Motor neuron (in vitro differentiated cells): ENCODE results near the gene NEAT1. TPM values are rescaled to one million over a fixed set of nuclear protein-coding genes. Genes with fewer than 3 reads are reported as not detected.
"Not testable (repeated sequence)": the region's sequence is repeated elsewhere in the genome, so short reads cannot be mapped to it uniquely, and the experiment has no call there.

ENCODE experiments used
- ATAC-seq, 8 experiments: fragments of 200-7000 bp; cut with Tn5 transposase; replicated peaks in 6 of 8; 2 replicates each; pipeline ENCODE4 v1.8.0; 2021; ENCODE audit warnings: mild to moderate bottlenecking in 8 of 8, moderate library complexity in 8 of 8
- H3K27ac ChIP-seq, 2 donors: fragments of 250-450 bp; sonication (Bioruptor Pico); 2 replicates each; pipeline ENCODE4 v1.9.0; 2021; ENCODE audit warnings: antibody characterized with exemption in 2 of 2, mild to moderate bottlenecking in 2 of 2, moderate library complexity in 1 of 2
- H3K4me1 ChIP-seq, 2 donors: fragments of 250-450 bp; sonication (Bioruptor Pico); replicated peaks in 1 of 2; 2 replicates each; pipeline ENCODE4 v1.6.1; 2021; ENCODE audit warnings: antibody characterized with exemption in 2 of 2, mild to moderate bottlenecking in 2 of 2, moderate library complexity in 1 of 2
- H3K4me3 ChIP-seq, 5 donors: fragments of 250-450 bp; sonication (Bioruptor Pico); 2 replicates each; pipeline ENCODE4 v1.9.0; 2021; ENCODE audit warnings: antibody characterized with exemption in 5 of 5, mild to moderate bottlenecking in 5 of 5, moderate library complexity in 4 of 5
- WGBS, 10 experiments: fragments of 450-650 bp; shearing (Covaris generic); methylation state at CpG; one replicate each; pipeline ENCODE4 v1.0.0; 2022; 5-methylcytosine and 5-hydroxymethylcytosine counted together
- in situ Hi-C, 9 experiments: fragments of 400-800 bp; cut with MboI; loops; one replicate each; pipeline ENCODE4 v1.15.0; 2021; ENCODE audit warnings: low sequenced_read_pairs in 9 of 9, low pct_unique_long_range_greater_than_20kb in 2 of 9; ENCODE audit not compliant: unreplicated experiment in 9 of 9
- total RNA-seq, 8 experiments: library from RNA; unstranded; fragments of 300-600 nt; gene quantifications; 2 replicates each; pipeline versions ENCODE4 v1.2.3 to v1.2.4, GENCODE V29; 2022

Gene NEAT1
- total RNA-seq, 8 experiments from 2014 or later: 10.9 to 1,983 (median 59.7) TPM

- Histone ChIP-seq H3K4me3 (no peak overlapping the region), H3K27ac (peak overlapping the region in 1 of 2 donors; percentile 25), H3K4me1 (no peaks in the 10 kb centered on the region)
- WGBS, 10 experiments: no CpG with 5 or more reads among the region's 2 CpGs
- no peak for ATAC-seq
- in situ Hi-C loops: loop anchor here in 1 of 9 experiments (10.0 kb wide), 1 partner anchor 67 kb away; no protein-coding TSS in a partner anchor
Observed at GRCh38 chr11:65448074-65448417, 25.4 kb downstream of the NEAT1 start.

GRCh38 chr11:65448418-65449105 is 26.0 kb downstream of the NEAT1 start:
- peak in 6 of 8 experiments; percentile 4 to 54 (median 42) for ATAC-seq
- in situ Hi-C loops: loop anchor here in 1 of 9 experiments (10.0 kb wide), 1 partner anchor 66 kb away; no protein-coding TSS in a partner anchor
- Histone ChIP-seq H3K27ac (peak overlapping the region in 1 of 2 donors; percentile 25), H3K4me1 (no peaks in the 10 kb centered on the region), H3K4me3 (no peak overlapping the region)
- 80 to 100% methylated on average over 1 of the region's 3 CpGs; no CpG with 5 or more reads in 8 of the 10 experiments for WGBS, 10 experiments

GRCh38 chr11:65451301-65451700 is 28.7 kb downstream of the NEAT1 start:
- H3K4me3 ChIP-seq, in situ Hi-C loops, H3K27ac ChIP-seq, ATAC-seq: not testable (repeated sequence)
- H3K4me1 ChIP-seq: peaks cover 4 to 11% of the 10 kb centered on the region in 2 donors
- no CpG with 5 or more reads among the region's 30 CpGs for WGBS, 10 experiments

- ATAC-seq, in situ Hi-C loops, H3K4me3 ChIP-seq, H3K27ac ChIP-seq: not testable (repeated sequence)
- WGBS, 10 experiments: no CpG with 5 or more reads among the region's 3 CpGs
- peaks cover 4 to 11% of the 10 kb centered on the region in 2 donors for H3K4me1 ChIP-seq
Observed at GRCh38 chr11:65452259-65452658, 29.7 kb downstream of the NEAT1 start.

- peak in 3 of 8 experiments; percentile 32 to 54 (median 50) for ATAC-seq
- H3K27ac ChIP-seq: no peak overlapping the region
- WGBS, 10 experiments: 0 to 100% (median 48%) methylated on average over 1 to 8 of the region's 8 CpGs
- peaks cover 4 to 11% of the 10 kb centered on the region in 2 donors for H3K4me1 ChIP-seq
- in situ Hi-C loops: no loop called here
- no peak overlapping the region for H3K4me3 ChIP-seq
Observed at GRCh38 chr11:65452806-65453490, 30.4 kb downstream of the NEAT1 start.

GRCh38 chr11:65454311-65454695 is 31.7 kb downstream of the NEAT1 start:
- ATAC-seq: peak in 1 of 8 experiments; percentile 2
- Histone ChIP-seq H3K4me1 (peaks cover 4 to 11% of the 10 kb centered on the region in 2 donors), H3K4me3 (peak overlapping the region in 2 of 5 donors; percentile 35 to 44), H3K27ac (no peak overlapping the region)
- 3 to 100% (median 87%) methylated on average over 1 to 6 of the region's 10 CpGs; no CpG with 5 or more reads in 3 of the 10 experiments for WGBS, 10 experiments
- in situ Hi-C loops: no loop called here

GRCh38 chr11:65454696-65455456 is 32.3 kb downstream of the NEAT1 start:
- WGBS, 10 experiments: 1 to 74% (median 15%) methylated on average over 3 to 14 of the region's 47 CpGs; no CpG with 5 or more reads in 3 of the 10 experiments
- Histone ChIP-seq H3K4me1 (peaks cover 4 to 11% of the 10 kb centered on the region in 2 donors), H3K4me3 (peak overlapping the region; percentile 26 to 44 (median 34)), H3K27ac (peak overlapping the region; percentile 31 to 74)
- peak; percentile 30 to 98 (median 86) for ATAC-seq
- in situ Hi-C loops: no loop called here

GRCh38 chr11:65456418-65456817 is 33.8 kb downstream of the NEAT1 start:
- Histone ChIP-seq H3K4me3 (no peak overlapping the region), H3K4me1 (peaks cover 4 to 11% of the 10 kb centered on the region in 2 donors), H3K27ac (no peak overlapping the region)
- in situ Hi-C loops: no loop called here
- no peak for ATAC-seq
- WGBS, 10 experiments: 5 to 100% (median 92%) methylated on average over 2 to 3 of the region's 3 CpGs

- Histone ChIP-seq H3K4me1 (peaks cover 4 to 11% of the 10 kb centered on the region in 2 donors), H3K4me3 (no peak overlapping the region), H3K27ac (no peak overlapping the region)
- in situ Hi-C loops: no loop called here
- no peak for ATAC-seq
- 26 to 81% (median 46%) methylated on average over 1 to 5 of the region's 7 CpGs; no CpG with 5 or more reads in 4 of the 10 experiments for WGBS, 10 experiments
Observed at GRCh38 chr11:65459552-65459951, 37.0 kb downstream of the NEAT1 start.

GRCh38 chr11:65465471-65465870 is 42.9 kb downstream of the NEAT1 start:
- H3K4me1 ChIP-seq, H3K4me3 ChIP-seq, H3K27ac ChIP-seq, in situ Hi-C loops, ATAC-seq: not testable (repeated sequence)
- WGBS, 10 experiments: 85 to 95% (median 91%) methylated on average over 4 to 13 of the region's 18 CpGs; no CpG with 5 or more reads in 4 of the 10 experiments

- in situ Hi-C loops, H3K4me3 ChIP-seq, H3K27ac ChIP-seq, ATAC-seq: not testable (repeated sequence)
- H3K4me1 ChIP-seq: peaks cover 7 to 16% of the 10 kb centered on the region in 2 donors
- WGBS, 10 experiments: 40 to 100% (median 88%) methylated on average over 1 to 5 of the region's 6 CpGs
Observed at GRCh38 chr11:65467306-65467705, 44.7 kb downstream of the NEAT1 start.

GRCh38 chr11:65468874-65469333 is 46.3 kb downstream of the NEAT1 start:
- Histone ChIP-seq H3K27ac (no peak overlapping the region), H3K4me3 (no peak overlapping the region), H3K4me1 (peaks cover 9 to 16% of the 10 kb centered on the region in 2 donors)
- in situ Hi-C loops: no loop called here
- ATAC-seq: peak in 7 of 8 experiments; percentile 1 to 51 (median 36)
- 0 to 60% (median 19%) methylated on average over 1 to 2 of the region's 3 CpGs; no CpG with 5 or more reads in 3 of the 10 experiments for WGBS, 10 experiments
